ENCODE data around the gene CSTA. TPM values are rescaled to one million over a fixed set of nuclear protein-coding genes. Genes with fewer than 3 reads are reported as not detected.

Gene CSTA
- total RNA-seq: not detected in 2 replicates
- long read RNA-seq: 0 reads

- peaks cover 3% of the 10 kb centered on the region for H3K9me3 Mint-ChIP-seq (ENCODE audit: unreplicated experiment)
- H3K4me1 Mint-ChIP-seq (ENCODE audit: unreplicated experiment): no peaks in the 10 kb centered on the region
- H3K27ac Mint-ChIP-seq (ENCODE audit: unreplicated experiment): no peak within 1 kb of the TSS
- no peaks in the 10 kb centered on the region for H3K36me3 Mint-ChIP-seq (ENCODE audit: unreplicated experiment)
- TF ChIP-seq CTCF (IDR thresholded peaks at IDR 0.05): no peak
- no peak for DNase-seq (ENCODE audit: extremely low spot score, unreplicated experiment)
- H3K4me3 Mint-ChIP-seq (ENCODE audit: unreplicated experiment): no peak within 1 kb of the TSS
- peaks cover 11% of the 10 kb centered on the region for H3K27me3 Mint-ChIP-seq (ENCODE audit: unreplicated experiment)
Observed at GRCh38 chr3:122324871-122325323, at the start of gene CSTA. TSS of gene CSTA (plus strand) at chr3:122325248. CDS start at chr3:122325293, 45 bp downstream.

GRCh38 chr3:122281891-122282290 lies 43.2 kb upstream of the CSTA start:
- Mint-ChIP-seq H3K9me3 (ENCODE audit: unreplicated experiment) (no peaks in the 10 kb centered on the region), H3K27me3 (ENCODE audit: unreplicated experiment) (peaks cover 12% of the 10 kb centered on the region), H3K27ac (ENCODE audit: unreplicated experiment) (no peak overlapping the region), H3K4me1 (ENCODE audit: unreplicated experiment) (no peaks in the 10 kb centered on the region), H3K4me3 (ENCODE audit: unreplicated experiment) (no peak overlapping the region), H3K36me3 (ENCODE audit: unreplicated experiment) (no peaks in the 10 kb centered on the region)
- DNase-seq (ENCODE audit: extremely low spot score, unreplicated experiment): no peak
- no peak for TF ChIP-seq CTCF (IDR thresholded peaks at IDR 0.05)

GRCh38 chr3:122283796-122284445 lies 41.1 kb upstream of the CSTA start:
- H3K9me3 Mint-ChIP-seq (ENCODE audit: unreplicated experiment): no peaks in the 10 kb centered on the region
- H3K27ac Mint-ChIP-seq (ENCODE audit: unreplicated experiment): no peak overlapping the region
- no peaks in the 10 kb centered on the region for H3K4me1 Mint-ChIP-seq (ENCODE audit: unreplicated experiment)
- peaks cover 14% of the 10 kb centered on the region for H3K27me3 Mint-ChIP-seq (ENCODE audit: unreplicated experiment)
- DNase-seq (ENCODE audit: extremely low spot score, unreplicated experiment): no peak
- H3K36me3 Mint-ChIP-seq (ENCODE audit: unreplicated experiment): no peaks in the 10 kb centered on the region
- no peak overlapping the region for H3K4me3 Mint-ChIP-seq (ENCODE audit: unreplicated experiment)
- TF ChIP-seq CTCF (IDR thresholded peaks at IDR 0.05): no peak

GRCh38 chr3:122284486-122284885 lies 40.6 kb upstream of the CSTA start:
- no peaks in the 10 kb centered on the region for H3K9me3 Mint-ChIP-seq (ENCODE audit: unreplicated experiment)
- H3K27me3 Mint-ChIP-seq (ENCODE audit: unreplicated experiment): peaks cover 14% of the 10 kb centered on the region
- TF ChIP-seq CTCF (IDR thresholded peaks at IDR 0.05): no peak
- H3K27ac Mint-ChIP-seq (ENCODE audit: unreplicated experiment): no peak overlapping the region
- no peaks in the 10 kb centered on the region for H3K4me1 Mint-ChIP-seq (ENCODE audit: unreplicated experiment)
- H3K4me3 Mint-ChIP-seq (ENCODE audit: unreplicated experiment): no peak overlapping the region
- H3K36me3 Mint-ChIP-seq (ENCODE audit: unreplicated experiment): no peaks in the 10 kb centered on the region
- no peak for DNase-seq (ENCODE audit: extremely low spot score, unreplicated experiment)

GRCh38 chr3:122294359-122294758 lies 30.7 kb upstream of the CSTA start:
- no peak for TF ChIP-seq CTCF (IDR thresholded peaks at IDR 0.05)
- no peak for DNase-seq (ENCODE audit: extremely low spot score, unreplicated experiment)
- H3K36me3 Mint-ChIP-seq (ENCODE audit: unreplicated experiment): no peaks in the 10 kb centered on the region
- no peaks in the 10 kb centered on the region for H3K4me1 Mint-ChIP-seq (ENCODE audit: unreplicated experiment)
- H3K27ac Mint-ChIP-seq (ENCODE audit: unreplicated experiment): no peak overlapping the region
- H3K27me3 Mint-ChIP-seq (ENCODE audit: unreplicated experiment): peaks cover 14% of the 10 kb centered on the region
- H3K4me3 Mint-ChIP-seq (ENCODE audit: unreplicated experiment): no peak overlapping the region
- H3K9me3 Mint-ChIP-seq (ENCODE audit: unreplicated experiment): no peaks in the 10 kb centered on the region

Measured in osteocyte (in vitro differentiated cells).